Skeletal muscle tissue (tissue), 4 donors: ENCODE data around the gene HSPA14. TPM values are rescaled to one million over a fixed set of nuclear protein-coding genes. Genes with fewer than 3 reads are reported as not detected.
"Not testable (repeated sequence)": the region's sequence is repeated elsewhere in the genome, so short reads cannot be mapped to it uniquely, and the experiment has no call there.

ENCODE experiments used
- H3K27ac ChIP-seq: one replicate; pipeline ENCODE4 v1.7.0; 2013; ENCODE audit warnings: mild to moderate bottlenecking, low read depth, low read length, inconsistent platforms
- H3K27me3 ChIP-seq, 3 donors: one replicate each; pipeline ENCODE4 v1.7.0; 2013; ENCODE audit warnings: low read length in 3 of 3; ENCODE audit not compliant: control insufficient read depth in 3 of 3, insufficient read depth in 3 of 3
- H3K36me3 ChIP-seq, 3 donors: one replicate each; pipeline ENCODE4 v1.7.0; 2013; ENCODE audit warnings: low read length in 3 of 3; ENCODE audit not compliant: control insufficient read depth in 3 of 3, insufficient read depth in 3 of 3
- H3K4me1 ChIP-seq, 3 donors: one replicate each; pipeline ENCODE4 v1.7.0; 2013; ENCODE audit warnings: low read length in 3 of 3, mild to moderate bottlenecking in 3 of 3; ENCODE audit not compliant: control insufficient read depth in 3 of 3, insufficient read depth in 3 of 3
- H3K4me3 ChIP-seq, 3 donors: one replicate each; pipeline ENCODE4 v1.7.0; 2013; ENCODE audit warnings: low read length in 3 of 3
- H3K9ac ChIP-seq, 3 donors: one replicate each; pipeline ENCODE4 v1.7.0; 2013; ENCODE audit warnings: low read length in 3 of 3, mild to moderate bottlenecking in 3 of 3, moderate library complexity in 2 of 3, low read depth in 1 of 3
- H3K9me3 ChIP-seq, 3 donors: one replicate each; pipeline ENCODE4 v1.7.0; 2013; ENCODE audit warnings: low read length in 3 of 3; ENCODE audit not compliant: control insufficient read depth in 3 of 3
- total RNA-seq: library from RNA; depleted of rRNA; stranded (reverse); fragments of >200 nt; gene quantifications from one replicate; pipeline ENCODE4 v1.2.3, GENCODE V29; 2014
- donor health status: Osteomylitis.

The HSPA14 gene
- total RNA-seq, 1 donor from 2014 or later = 11.0 TPM

DNA sequence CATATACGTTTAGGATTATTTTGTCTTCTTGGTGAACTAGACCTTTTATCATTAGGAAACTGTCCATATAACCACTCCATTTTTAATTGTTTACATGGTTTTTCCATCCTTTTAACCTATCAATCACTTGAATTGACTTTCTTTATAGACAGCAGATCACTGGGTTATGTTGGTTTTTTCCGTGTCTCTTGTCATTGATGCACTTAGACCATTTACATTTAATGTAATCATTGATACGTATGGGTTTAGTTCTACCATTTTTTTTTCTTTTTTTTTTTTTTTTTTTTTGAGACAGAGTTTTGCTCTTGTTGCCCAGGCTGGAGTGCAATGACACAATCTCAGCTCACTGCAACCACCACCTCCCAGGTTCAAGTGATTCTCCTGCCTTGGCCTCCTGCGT, 69.5 kb downstream of the HSPA14 start:
- not testable (repeated sequence) for H3K9ac ChIP-seq, H3K4me1 ChIP-seq, H3K4me3 ChIP-seq, H3K27ac ChIP-seq, H3K9me3 ChIP-seq, H3K27me3 ChIP-seq
- H3K36me3 ChIP-seq = peaks cover 5 to 38% (median 30%) of the 10 kb centered on the region in 3 donors

DNA sequence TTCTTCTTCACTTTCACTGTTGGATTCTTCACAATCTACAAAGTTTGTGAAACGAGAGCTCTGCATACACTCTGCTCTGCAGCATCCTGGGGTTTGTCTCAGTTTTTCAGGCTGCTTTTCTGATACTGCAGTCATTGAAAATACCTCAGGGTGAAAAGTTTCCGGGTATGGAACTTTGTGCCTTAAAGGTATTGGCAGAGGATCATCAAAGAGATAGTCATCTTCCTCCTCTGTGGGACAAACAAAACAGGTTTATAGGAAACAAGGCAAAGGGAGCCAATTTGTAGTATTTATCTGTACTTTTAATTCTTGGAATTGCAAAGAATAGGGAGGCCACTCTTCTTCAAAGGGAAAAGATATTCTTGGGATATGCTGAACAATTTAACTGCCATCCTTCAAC, 71.0 kb downstream of the HSPA14 start:
- no peaks in the 10 kb centered on the region for H3K9me3 ChIP-seq
- H3K9ac ChIP-seq = no peak overlapping the region
- no peaks in the 10 kb centered on the region for H3K4me1 ChIP-seq
- no peaks in the 10 kb centered on the region for H3K27me3 ChIP-seq
- H3K27ac ChIP-seq = no peak overlapping the region
- H3K4me3 ChIP-seq = no peak overlapping the region
- peaks cover 5 to 37% (median 30%) of the 10 kb centered on the region in 3 donors for H3K36me3 ChIP-seq

DNA sequence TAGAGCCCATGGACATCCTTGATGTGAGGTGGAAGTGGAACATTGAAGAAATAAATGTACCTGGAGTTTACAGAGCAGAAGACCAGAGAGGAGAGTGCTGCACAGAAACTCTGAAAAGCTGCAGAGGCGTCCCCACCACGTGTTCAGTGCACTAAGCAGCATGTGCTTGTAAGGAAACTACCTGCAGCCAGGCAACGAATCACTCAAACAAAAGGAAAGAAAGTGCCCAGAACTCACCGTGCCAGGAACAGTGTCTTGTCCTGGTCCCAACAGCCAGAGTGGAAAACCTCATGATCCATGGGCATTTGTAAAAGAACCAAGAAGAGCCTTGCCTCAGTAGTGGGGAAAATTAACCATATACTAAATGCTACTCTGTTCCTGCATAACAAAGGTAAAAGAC, 72.8 kb downstream of the HSPA14 start:
- H3K36me3 ChIP-seq = peaks cover 5 to 37% (median 30%) of the 10 kb centered on the region in 3 donors
- H3K27me3 ChIP-seq = no peaks in the 10 kb centered on the region

DNA sequence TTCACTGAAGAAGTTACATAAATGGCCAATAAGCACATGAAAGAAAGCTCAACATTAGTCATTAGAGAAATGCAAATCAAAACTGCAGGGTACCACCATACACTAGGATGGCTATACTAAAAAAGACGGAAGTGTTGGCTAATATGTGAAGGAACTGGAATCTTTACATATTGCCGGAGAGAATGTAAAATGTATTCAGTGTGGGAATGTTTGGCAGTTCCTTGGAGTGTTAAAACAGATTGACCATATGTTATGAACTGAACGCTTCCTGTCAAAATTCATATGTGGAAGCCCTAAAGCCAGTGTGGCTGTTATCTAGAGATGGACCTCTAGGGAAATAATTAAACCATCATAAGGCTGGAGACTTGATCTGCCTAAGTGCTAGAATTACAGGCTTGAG, 73.7 kb downstream of the HSPA14 start:
- no peaks in the 10 kb centered on the region for H3K4me1 ChIP-seq
- no peaks in the 10 kb centered on the region for H3K27me3 ChIP-seq
- H3K27ac ChIP-seq = no peak overlapping the region
- H3K9ac ChIP-seq = no peak overlapping the region
- peaks cover 6 to 42% (median 30%) of the 10 kb centered on the region in 3 donors for H3K36me3 ChIP-seq
- peaks cover 0 to 8% (median 4%) of the 10 kb centered on the region in 3 donors for H3K9me3 ChIP-seq
- no peak overlapping the region for H3K4me3 ChIP-seq

More for the DNA sequence above, 72.8 kb downstream of the HSPA14 start:
- H3K4me3 ChIP-seq = no peak overlapping the region
- H3K4me1 ChIP-seq = no peaks in the 10 kb centered on the region
- peaks cover 0 to 1% (median 0%) of the 10 kb centered on the region in 3 donors for H3K9me3 ChIP-seq
- no peak overlapping the region for H3K27ac ChIP-seq
- H3K9ac ChIP-seq = no peak overlapping the region

DNA sequence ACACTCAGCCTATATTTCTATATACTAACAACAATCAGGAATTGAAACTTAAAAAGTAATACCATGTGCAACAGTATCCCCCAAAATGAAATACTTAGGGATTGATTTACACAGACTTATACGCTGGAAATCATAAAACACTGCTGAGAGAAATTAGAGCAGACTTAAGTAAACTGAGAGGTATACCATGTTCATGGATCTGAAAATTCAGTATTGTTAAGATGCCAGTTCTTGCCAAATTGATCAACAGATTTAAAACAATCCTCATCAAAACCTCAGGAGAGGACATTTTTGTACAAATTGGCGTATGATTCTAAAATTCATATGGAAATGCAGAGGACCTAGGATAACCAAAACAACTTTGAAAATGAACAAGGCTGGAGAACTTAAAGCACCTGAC, 78.5 kb downstream of the HSPA14 start:
- H3K4me3 ChIP-seq = no peak overlapping the region
- peaks cover 20 to 45% (median 23%) of the 10 kb centered on the region in 3 donors for H3K36me3 ChIP-seq
- no peaks in the 10 kb centered on the region for H3K27me3 ChIP-seq
- no peak overlapping the region for H3K27ac ChIP-seq
- peaks cover 0 to 15% (median 14%) of the 10 kb centered on the region in 3 donors for H3K9me3 ChIP-seq
- no peaks in the 10 kb centered on the region for H3K4me1 ChIP-seq
- no peak overlapping the region for H3K9ac ChIP-seq

DNA sequence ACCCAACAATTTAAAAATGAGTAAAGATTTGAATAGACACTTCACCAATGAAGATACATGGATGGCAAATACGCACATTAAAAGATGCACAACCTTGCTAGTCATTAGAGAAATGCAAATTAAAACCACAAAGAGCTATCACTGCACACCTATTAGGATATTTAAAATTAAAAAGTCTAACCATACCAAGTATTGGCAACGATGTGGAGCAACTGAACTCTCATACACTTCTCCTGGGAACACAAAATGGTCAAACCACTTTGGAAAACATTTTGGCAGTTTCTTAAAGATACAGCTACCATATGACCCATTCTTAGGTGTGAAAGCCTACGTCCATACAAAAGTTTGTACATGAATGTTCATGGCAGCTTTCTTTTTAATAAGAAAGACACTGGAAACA, 79.7 kb downstream of the HSPA14 start:
- H3K36me3 ChIP-seq = peaks cover 24 to 48% (median 30%) of the 10 kb centered on the region in 3 donors
- H3K27me3 ChIP-seq = no peaks in the 10 kb centered on the region
- H3K9me3 ChIP-seq = peaks cover 0 to 15% (median 14%) of the 10 kb centered on the region in 3 donors
- no peak overlapping the region for H3K4me3 ChIP-seq
- no peaks in the 10 kb centered on the region for H3K4me1 ChIP-seq
- H3K9ac ChIP-seq = no peak overlapping the region
- no peak overlapping the region for H3K27ac ChIP-seq

DNA sequence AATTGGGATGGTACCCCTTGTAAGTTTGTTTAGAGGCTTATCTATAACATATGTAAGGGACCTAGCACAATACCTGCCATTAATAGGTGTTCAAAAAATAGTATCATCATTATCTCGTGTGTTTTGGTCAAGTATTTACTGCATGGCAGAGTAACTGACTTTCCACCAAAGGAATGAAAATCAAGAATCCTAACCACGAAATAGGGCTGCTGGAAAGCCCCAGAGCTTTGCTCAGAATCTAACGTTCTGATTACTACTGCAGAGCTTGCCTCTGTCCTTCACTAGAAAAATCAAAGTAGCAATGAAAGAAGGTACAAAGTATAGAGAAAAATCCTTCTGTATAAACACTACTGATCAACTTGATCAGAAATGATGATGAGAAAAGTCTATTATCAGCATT, 80.9 kb downstream of the HSPA14 start:
- H3K9ac ChIP-seq = no peak overlapping the region
- H3K4me3 ChIP-seq = no peak overlapping the region
- H3K27me3 ChIP-seq = no peaks in the 10 kb centered on the region
- no peak overlapping the region for H3K27ac ChIP-seq
- peaks cover 28 to 53% (median 35%) of the 10 kb centered on the region in 3 donors for H3K36me3 ChIP-seq
- peaks cover 0 to 15% (median 14%) of the 10 kb centered on the region in 3 donors for H3K9me3 ChIP-seq
- H3K4me1 ChIP-seq = no peaks in the 10 kb centered on the region

Other genes starting within 250 kb of the HSPA14 start
- 13.6 TPM for gene FAM107B, start 63.4 kb upstream of the HSPA14 start, total RNA-seq
- 1.0 TPM for gene CDNF, start 269 bp upstream of the HSPA14 start, total RNA-seq
- gene MSANTD7, start within 50 bp of the HSPA14 start, total RNA-seq = 12.0 TPM
- gene SUV39H2, start 40.6 kb downstream of the HSPA14 start, total RNA-seq = 13.0 TPM
- gene DCLRE1C, start 115.8 kb downstream of the HSPA14 start, total RNA-seq = 4.7 TPM
- gene MEIG1, start 121.1 kb downstream of the HSPA14 start, total RNA-seq = not detected
- gene OLAH, start 205.6 kb downstream of the HSPA14 start, total RNA-seq = 1.0 TPM